Activated T-cell treated with anti-CD3 and anti-CD28 coated beads, Interleukin-2, amount 50 U/mL, for 4 hours (primary cell): ENCODE results near the gene DENND6B. TPM values are rescaled to one million over a fixed set of nuclear protein-coding genes. Genes with fewer than 3 reads are reported as not detected.

ENCODE experiments used
- ATAC-seq, 2 donors: fragments of 200-7000 bp; cut with Tn5 transposase; one replicate each; pipeline ENCODE4 v1.10.0; 2021
- DNase-seq: peaks from one replicate; pipeline ENCODE4 v3.0.0-alpha.2; 2020
- H3K27me3 Mint-ChIP-seq: one replicate; pipeline ENCODE4 v1.8.0; 2021; ENCODE audit warnings: low read depth, mixed read lengths
- H3K36me3 Mint-ChIP-seq: one replicate; pipeline ENCODE4 v1.8.0; 2022; ENCODE audit warnings: mixed read lengths; ENCODE audit not compliant: insufficient read depth
- H3K4me1 Mint-ChIP-seq: one replicate; pipeline ENCODE4 v1.8.0; 2021; ENCODE audit warnings: low read depth, mixed read lengths
- H3K4me3 Mint-ChIP-seq: one replicate; pipeline ENCODE4 v1.8.0; 2021; ENCODE audit warnings: mild to moderate bottlenecking, moderate library complexity, mixed read lengths
- H3K9me3 Mint-ChIP-seq: one replicate; pipeline ENCODE4 v1.8.0; 2021; ENCODE audit warnings: mixed read lengths
- total RNA-seq, 3 donors: library from RNA; stranded (reverse); gene quantifications; one replicate each; pipeline ENCODE4 v1.2.1, GENCODE V29; 2021

DENND6B gene
- total RNA-seq, 3 donors from 2014 or later = 1.0 to 1.6 (median 1.3) TPM

- H3K36me3 Mint-ChIP-seq = no peaks in the 10 kb centered on the region
- no peak for ATAC-seq
- H3K27me3 Mint-ChIP-seq = peaks cover 27% of the 10 kb centered on the region
- H3K4me1 Mint-ChIP-seq = peaks cover 9% of the 10 kb centered on the region
- H3K4me3 Mint-ChIP-seq = no peak overlapping the region
- DNase-seq = no peak
- H3K9me3 Mint-ChIP-seq = no peaks in the 10 kb centered on the region
Observed at GRCh38 chr22:50262973-50263617, 63.7 kb downstream of the DENND6B start.

GRCh38 chr22:50262460-50262911 lies 64.3 kb downstream of the DENND6B start:
- peaks cover 27% of the 10 kb centered on the region for H3K27me3 Mint-ChIP-seq

GRCh38 chr22:50261615-50262459 lies 65.0 kb downstream of the DENND6B start, which contains the start of gene MAPK12:
Gene MAPK12 (minus strand): TSS chr22:50261683. CDS start chr22:50261509, 174 bp downstream.
- Mint-ChIP-seq H3K4me3 (peak within 1 kb of the TSS; percentile 55), H3K4me1 (peaks cover 8% of the 10 kb centered on the region), H3K36me3 (no peaks in the 10 kb centered on the region), H3K27me3 (peaks cover 29% of the 10 kb centered on the region), H3K9me3 (no peaks in the 10 kb centered on the region)
- DNase-seq = no peak
- peak in 1 of 2 donors; percentile 9 for ATAC-seq

More at GRCh38 chr22:50262460-50262911, 64.3 kb downstream of the DENND6B start:
- Mint-ChIP-seq H3K36me3 (no peaks in the 10 kb centered on the region), H3K4me1 (peaks cover 8% of the 10 kb centered on the region), H3K9me3 (no peaks in the 10 kb centered on the region), H3K4me3 (peak overlapping the region; percentile 55)
- DNase-seq (no peak), ATAC-seq (no peak)

GRCh38 chr22:50260801-50261614 lies 65.8 kb downstream of the DENND6B start:
- no peaks in the 10 kb centered on the region for H3K36me3 Mint-ChIP-seq
- ATAC-seq = peak; percentile 46 to 55
- DNase-seq = no peak
- H3K9me3 Mint-ChIP-seq = no peaks in the 10 kb centered on the region
- peak overlapping the region; percentile 16 for H3K4me3 Mint-ChIP-seq
- H3K4me1 Mint-ChIP-seq = peaks cover 8% of the 10 kb centered on the region
- H3K27me3 Mint-ChIP-seq = peaks cover 29% of the 10 kb centered on the region

- ATAC-seq (no peak), DNase-seq (no peak)
- H3K4me1 Mint-ChIP-seq = peaks cover 8% of the 10 kb centered on the region
- peak overlapping the region; percentile 16 for H3K4me3 Mint-ChIP-seq
- no peaks in the 10 kb centered on the region for H3K9me3 Mint-ChIP-seq
- H3K36me3 Mint-ChIP-seq = no peaks in the 10 kb centered on the region
- H3K27me3 Mint-ChIP-seq = peaks cover 29% of the 10 kb centered on the region
Observed at GRCh38 chr22:50260434-50260800, 66.4 kb downstream of the DENND6B start.

GRCh38 chr22:50259302-50259701 lies 67.5 kb downstream of the DENND6B start:
- ATAC-seq = no peak
- peaks cover 8% of the 10 kb centered on the region for H3K4me1 Mint-ChIP-seq
- H3K9me3 Mint-ChIP-seq = no peaks in the 10 kb centered on the region
- H3K27me3 Mint-ChIP-seq = peaks cover 26% of the 10 kb centered on the region
- H3K36me3 Mint-ChIP-seq = no peaks in the 10 kb centered on the region
- no peak for DNase-seq
- H3K4me3 Mint-ChIP-seq = no peak overlapping the region

Other genes with a start within 250 kb of the DENND6B start
- gene MLC1, start 241.6 kb downstream of the DENND6B start, total RNA-seq = under 1 TPM; 0.13 to 0.87 (median 0.38) TPM
- gene MOV10L1, start 237.0 kb downstream of the DENND6B start, total RNA-seq = not detected
- 1 to 10 TPM; 1.1 to 2.9 (median 1.4) TPM for gene PANX2, start 156.3 kb downstream of the DENND6B start, total RNA-seq
- 10 to 100 TPM; 91.3 to 95.0 (median 93.4) TPM for gene TRABD, start 141.1 kb downstream of the DENND6B start, total RNA-seq
- gene SELENOO, start 126.0 kb downstream of the DENND6B start, total RNA-seq = 10 to 100 TPM; 24.4 to 27.9 (median 26.9) TPM
- 10 to 100 TPM; 44.5 to 50.6 (median 48.3) TPM for gene TUBGCP6, start 82.0 kb downstream of the DENND6B start, total RNA-seq
- gene HDAC10, start 75.7 kb downstream of the DENND6B start, total RNA-seq = 10 to 100 TPM; 45.1 to 50.6 (median 48.2) TPM
- gene MAPK12, start 65.3 kb downstream of the DENND6B start, total RNA-seq = 1 to 10 TPM; 3.3 to 4.3 (median 3.9) TPM
- gene MAPK11, start 56.6 kb downstream of the DENND6B start, total RNA-seq = 10 to 100 TPM in 1 of 3 donors, 1 to 10 TPM in 2; 9.4 to 10.1 (median 9.8) TPM
- 1 to 10 TPM; 4.0 to 4.8 (median 4.7) TPM for gene PLXNB2, start 19.4 kb downstream of the DENND6B start, total RNA-seq
- gene PPP6R2, start 16.3 kb upstream of the DENND6B start, total RNA-seq = 10 to 100 TPM; 41.4 to 52.6 (median 43.3) TPM
- 100 to 1,000 TPM; 128 to 130 (median 129) TPM for gene SBF1, start 148.0 kb upstream of the DENND6B start, total RNA-seq
- gene ADM2, start 154.5 kb upstream of the DENND6B start, total RNA-seq = 1 to 10 TPM; 4.8 to 9.4 (median 8.2) TPM
- under 1 TPM in 1 of 3 donors, not detected in 2; 0.30 TPM for gene MIOX, start 159.8 kb upstream of the DENND6B start, total RNA-seq
- 10 to 100 TPM; 68.7 to 79.9 (median 72.2) TPM for gene LMF2, start 180.7 kb upstream of the DENND6B start, total RNA-seq
- gene NCAPH2, start 181.2 kb upstream of the DENND6B start, total RNA-seq = 100 to 1,000 TPM; 152 to 175 (median 156) TPM
- gene SCO2, start 198.6 kb upstream of the DENND6B start, total RNA-seq = 10 to 100 TPM; 12.7 to 14.4 (median 14.2) TPM
- 100 to 1,000 TPM in 1 of 3 donors, 10 to 100 TPM in 2; 64.4 to 103 (median 66.1) TPM for gene TYMP, start 203.0 kb upstream of the DENND6B start, total RNA-seq
- 1 to 10 TPM; 5.4 to 7.4 (median 6.4) TPM for gene KLHDC7B, start 218.9 kb upstream of the DENND6B start, total RNA-seq
- gene SYCE3, start 235.9 kb upstream of the DENND6B start, total RNA-seq = not detected